ENCODE measurements around the gene GPR156. TPM values are rescaled to one million over a fixed set of nuclear protein-coding genes. Genes with fewer than 3 reads are reported as not detected.

The GPR156 gene
- polyA plus RNA-seq, 1 donor from 2014 or later = 0.22 TPM

DNA sequence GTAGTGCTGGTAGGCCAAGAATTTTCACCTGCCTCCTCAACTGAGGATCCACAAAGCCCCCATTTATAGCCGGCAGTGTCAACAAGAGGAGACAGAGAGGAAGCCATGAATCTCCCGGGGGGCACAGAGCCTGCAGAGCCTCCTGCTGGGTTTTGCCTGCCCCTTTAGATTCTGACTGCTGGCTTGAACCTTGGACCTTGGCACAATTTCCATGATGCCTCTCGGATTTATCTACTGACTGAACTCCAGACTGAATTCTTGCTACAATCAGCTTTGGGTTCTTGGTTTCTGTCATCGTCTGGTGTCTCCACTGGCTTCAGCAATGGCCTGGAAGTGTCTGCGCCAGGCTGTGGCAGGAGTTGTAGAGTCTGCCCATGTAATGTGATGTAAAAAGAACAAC, 80.7 kb downstream of the GPR156 start:
- TF ChIP-seq EZH2 (IDR thresholded peaks at IDR 0.05; ENCODE audit: borderline replicate concordance, insufficient read depth, low read length, poor library complexity, severe bottlenecking) (no peak), EP300 (conservative IDR thresholded peaks at IDR 0.05; ENCODE audit: poor library complexity, severe bottlenecking) (no peak), MXI1 (conservative IDR thresholded peaks at IDR 0.05; ENCODE audit: poor library complexity, severe bottlenecking) (no peak), POLR2AphosphoS5 (IDR thresholded peaks at IDR 0.05) (no peak), SMC3 (conservative IDR thresholded peaks at IDR 0.05; ENCODE audit: poor library complexity) (no peak), TAF1 (IDR thresholded peaks at IDR 0.05; ENCODE audit: low read depth) (no peak), RAD21 (conservative IDR thresholded peaks at IDR 0.05) (no peak)
- TF ChIP-seq, protein P1, sequence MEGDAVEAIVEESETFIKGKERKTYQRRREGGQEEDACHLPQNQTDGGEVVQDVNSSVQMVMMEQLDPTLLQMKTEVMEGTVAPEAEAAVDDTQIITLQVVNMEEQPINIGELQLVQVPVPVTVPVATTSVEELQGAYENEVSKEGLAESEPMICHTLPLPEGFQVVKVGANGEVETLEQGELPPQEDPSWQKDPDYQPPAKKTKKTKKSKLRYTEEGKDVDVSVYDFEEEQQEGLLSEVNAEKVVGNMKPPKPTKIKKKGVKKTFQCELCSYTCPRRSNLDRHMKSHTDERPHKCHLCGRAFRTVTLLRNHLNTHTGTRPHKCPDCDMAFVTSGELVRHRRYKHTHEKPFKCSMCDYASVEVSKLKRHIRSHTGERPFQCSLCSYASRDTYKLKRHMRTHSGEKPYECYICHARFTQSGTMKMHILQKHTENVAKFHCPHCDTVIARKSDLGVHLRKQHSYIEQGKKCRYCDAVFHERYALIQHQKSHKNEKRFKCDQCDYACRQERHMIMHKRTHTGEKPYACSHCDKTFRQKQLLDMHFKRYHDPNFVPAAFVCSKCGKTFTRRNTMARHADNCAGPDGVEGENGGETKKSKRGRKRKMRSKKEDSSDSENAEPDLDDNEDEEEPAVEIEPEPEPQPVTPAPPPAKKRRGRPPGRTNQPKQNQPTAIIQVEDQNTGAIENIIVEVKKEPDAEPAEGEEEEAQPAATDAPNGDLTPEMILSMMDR (IDR thresholded peaks at IDR 0.05; ENCODE audit: poor library complexity, severe bottlenecking) = no peak
- TF ChIP-seq, protein P2, sequence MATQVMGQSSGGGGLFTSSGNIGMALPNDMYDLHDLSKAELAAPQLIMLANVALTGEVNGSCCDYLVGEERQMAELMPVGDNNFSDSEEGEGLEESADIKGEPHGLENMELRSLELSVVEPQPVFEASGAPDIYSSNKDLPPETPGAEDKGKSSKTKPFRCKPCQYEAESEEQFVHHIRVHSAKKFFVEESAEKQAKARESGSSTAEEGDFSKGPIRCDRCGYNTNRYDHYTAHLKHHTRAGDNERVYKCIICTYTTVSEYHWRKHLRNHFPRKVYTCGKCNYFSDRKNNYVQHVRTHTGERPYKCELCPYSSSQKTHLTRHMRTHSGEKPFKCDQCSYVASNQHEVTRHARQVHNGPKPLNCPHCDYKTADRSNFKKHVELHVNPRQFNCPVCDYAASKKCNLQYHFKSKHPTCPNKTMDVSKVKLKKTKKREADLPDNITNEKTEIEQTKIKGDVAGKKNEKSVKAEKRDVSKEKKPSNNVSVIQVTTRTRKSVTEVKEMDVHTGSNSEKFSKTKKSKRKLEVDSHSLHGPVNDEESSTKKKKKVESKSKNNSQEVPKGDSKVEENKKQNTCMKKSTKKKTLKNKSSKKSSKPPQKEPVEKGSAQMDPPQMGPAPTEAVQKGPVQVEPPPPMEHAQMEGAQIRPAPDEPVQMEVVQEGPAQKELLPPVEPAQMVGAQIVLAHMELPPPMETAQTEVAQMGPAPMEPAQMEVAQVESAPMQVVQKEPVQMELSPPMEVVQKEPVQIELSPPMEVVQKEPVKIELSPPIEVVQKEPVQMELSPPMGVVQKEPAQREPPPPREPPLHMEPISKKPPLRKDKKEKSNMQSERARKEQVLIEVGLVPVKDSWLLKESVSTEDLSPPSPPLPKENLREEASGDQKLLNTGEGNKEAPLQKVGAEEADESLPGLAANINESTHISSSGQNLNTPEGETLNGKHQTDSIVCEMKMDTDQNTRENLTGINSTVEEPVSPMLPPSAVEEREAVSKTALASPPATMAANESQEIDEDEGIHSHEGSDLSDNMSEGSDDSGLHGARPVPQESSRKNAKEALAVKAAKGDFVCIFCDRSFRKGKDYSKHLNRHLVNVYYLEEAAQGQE (IDR thresholded peaks at IDR 0.05; ENCODE audit: borderline replicate concordance) = no peak

DNA sequence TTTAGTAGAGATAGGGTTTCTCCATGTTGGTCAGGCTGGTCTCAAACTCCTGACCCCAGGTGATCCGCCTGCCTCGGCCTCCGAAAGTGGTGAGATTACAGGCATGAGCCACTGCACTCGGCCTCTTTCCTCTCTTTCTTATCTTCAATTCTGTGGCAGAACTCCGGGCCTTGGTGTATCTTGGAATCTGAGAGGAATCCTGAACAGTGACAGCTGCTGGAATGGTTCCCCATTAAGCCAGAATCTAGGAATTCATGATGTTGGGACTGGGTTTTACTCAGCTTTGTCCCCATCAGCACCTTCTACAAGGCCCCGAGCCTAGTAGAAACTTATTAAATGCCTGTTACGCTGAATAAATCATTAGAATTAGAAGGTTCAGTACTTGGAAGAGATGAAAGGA, 81.4 kb downstream of the GPR156 start:
- Histone ChIP-seq H3K4me2 (ENCODE audit: low read length) (no peak overlapping the region), H3F3A (ENCODE audit: insufficient read depth, low read length, poor library complexity, severe bottlenecking) (no peaks in the 10 kb centered on the region), H3K9me2 (ENCODE audit: insufficient read depth, low read length) (no peaks in the 10 kb centered on the region), H4K20me1 (ENCODE audit: insufficient read depth) (no peaks in the 10 kb centered on the region), H3K9me3 (ENCODE audit: low read length) (no peaks in the 10 kb centered on the region), H3K4me3 (ENCODE audit: low read length) (no peak overlapping the region), H3K9ac (ENCODE audit: low read length) (no peak overlapping the region), H2AFZ (ENCODE audit: low read depth, low read length) (no peak overlapping the region), H3K36me3 (ENCODE audit: insufficient read depth, low read length) (no peaks in the 10 kb centered on the region), H3K27ac (ENCODE audit: low read length) (no peak overlapping the region), H3K27me3 (ENCODE audit: insufficient read depth, low read depth, low read length) (no peaks in the 10 kb centered on the region), H3K79me2 (replicated peaks; ENCODE audit: insufficient read depth, low read length) (no peaks in the 10 kb centered on the region)
- TF ChIP-seq, protein P1 (IDR thresholded peaks at IDR 0.05; ENCODE audit: poor library complexity, severe bottlenecking) = no peak
- no peak for TF ChIP-seq EZH2 (IDR thresholded peaks at IDR 0.05; ENCODE audit: borderline replicate concordance, insufficient read depth, low read length, poor library complexity, severe bottlenecking)
- no peak for TF ChIP-seq RAD21 (conservative IDR thresholded peaks at IDR 0.05)
- TF ChIP-seq SMC3 (conservative IDR thresholded peaks at IDR 0.05; ENCODE audit: poor library complexity) = no peak
- TF ChIP-seq, protein P2 (IDR thresholded peaks at IDR 0.05; ENCODE audit: borderline replicate concordance) = no peak

More for the DNA sequence above, 80.7 kb downstream of the GPR156 start:
- Histone ChIP-seq H3K9ac (ENCODE audit: low read length) (no peak overlapping the region), H3K36me3 (ENCODE audit: insufficient read depth, low read length) (no peaks in the 10 kb centered on the region), H3K9me2 (ENCODE audit: insufficient read depth, low read length) (no peaks in the 10 kb centered on the region), H3K79me2 (replicated peaks; ENCODE audit: insufficient read depth, low read length) (no peaks in the 10 kb centered on the region), H3K9me3 (ENCODE audit: low read length) (no peaks in the 10 kb centered on the region), H3K27ac (ENCODE audit: low read length) (no peak overlapping the region), H3K27me3 (ENCODE audit: insufficient read depth, low read depth, low read length) (no peaks in the 10 kb centered on the region), H3K4me2 (ENCODE audit: low read length) (no peak overlapping the region), H2AFZ (ENCODE audit: low read depth, low read length) (no peak overlapping the region), H3F3A (ENCODE audit: insufficient read depth, low read length, poor library complexity, severe bottlenecking) (no peaks in the 10 kb centered on the region), H3K4me3 (ENCODE audit: low read length) (no peak overlapping the region), H4K20me1 (ENCODE audit: insufficient read depth) (no peaks in the 10 kb centered on the region)
